Neural crest cell (in vitro differentiated cells): ENCODE data around the gene DOCK10. TPM values are rescaled to one million over a fixed set of nuclear protein-coding genes. Genes with fewer than 3 reads are reported as not detected.
A peak's percentile ranks its signal among the peaks of the same experiment; 100 is the strongest.

Source experiments
- DNase-seq: peaks from one replicate; pipeline ENCODE4 v3.0.0; 2021; ENCODE audit warnings: low read depth, mixed read lengths, low spot score
- H3K27ac Mint-ChIP-seq: one replicate; pipeline ENCODE4 v1.8.0; 2021; ENCODE audit warnings: mild to moderate bottlenecking, mixed read lengths; ENCODE audit not compliant: unreplicated experiment
- H3K27me3 Mint-ChIP-seq: 2 replicates; pipeline ENCODE4 v1.8.0; 2021; ENCODE audit warnings: low read depth, mild to moderate bottlenecking, mixed read lengths
- H3K36me3 Mint-ChIP-seq: 2 replicates; pipeline ENCODE4 v1.8.0; 2021; ENCODE audit warnings: low read depth, mild to moderate bottlenecking, mixed read lengths
- H3K4me1 Mint-ChIP-seq: 2 replicates; pipeline ENCODE4 v1.8.0; 2021; ENCODE audit warnings: mixed read lengths
- H3K4me3 Mint-ChIP-seq: one replicate; pipeline ENCODE4 v1.8.0; 2021; ENCODE audit warnings: mild to moderate bottlenecking, mixed read lengths
- H3K9me3 Mint-ChIP-seq: 2 replicates; pipeline ENCODE4 v1.8.0; 2021; ENCODE audit warnings: mixed read lengths
- total RNA-seq: library from RNA; stranded (reverse); gene quantifications from 2 replicates; pipeline ENCODE4 v1.2.1, GENCODE V29; 2021
- TF ChIP-seq, protein P1 (sequence below): fragments of 200-600 bp; sonication (generic); conservative IDR thresholded peaks from 2 replicates; pipeline ENCODE4 v1.5.0; 2021; ENCODE audit warnings: antibody characterized with exemption, mild to moderate bottlenecking

DOCK10 gene
- total RNA-seq, 1 donor from 2014 or later: 29.7 TPM

- H3K27ac Mint-ChIP-seq: peak overlapping the region; percentile 50
- TF ChIP-seq, protein P1, sequence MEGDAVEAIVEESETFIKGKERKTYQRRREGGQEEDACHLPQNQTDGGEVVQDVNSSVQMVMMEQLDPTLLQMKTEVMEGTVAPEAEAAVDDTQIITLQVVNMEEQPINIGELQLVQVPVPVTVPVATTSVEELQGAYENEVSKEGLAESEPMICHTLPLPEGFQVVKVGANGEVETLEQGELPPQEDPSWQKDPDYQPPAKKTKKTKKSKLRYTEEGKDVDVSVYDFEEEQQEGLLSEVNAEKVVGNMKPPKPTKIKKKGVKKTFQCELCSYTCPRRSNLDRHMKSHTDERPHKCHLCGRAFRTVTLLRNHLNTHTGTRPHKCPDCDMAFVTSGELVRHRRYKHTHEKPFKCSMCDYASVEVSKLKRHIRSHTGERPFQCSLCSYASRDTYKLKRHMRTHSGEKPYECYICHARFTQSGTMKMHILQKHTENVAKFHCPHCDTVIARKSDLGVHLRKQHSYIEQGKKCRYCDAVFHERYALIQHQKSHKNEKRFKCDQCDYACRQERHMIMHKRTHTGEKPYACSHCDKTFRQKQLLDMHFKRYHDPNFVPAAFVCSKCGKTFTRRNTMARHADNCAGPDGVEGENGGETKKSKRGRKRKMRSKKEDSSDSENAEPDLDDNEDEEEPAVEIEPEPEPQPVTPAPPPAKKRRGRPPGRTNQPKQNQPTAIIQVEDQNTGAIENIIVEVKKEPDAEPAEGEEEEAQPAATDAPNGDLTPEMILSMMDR: no peak
- H3K4me1 Mint-ChIP-seq: peaks cover 54% of the 10 kb centered on the region
- DNase-seq: no peak
- H3K36me3 Mint-ChIP-seq: peaks cover 10% of the 10 kb centered on the region
- peaks cover 5% of the 10 kb centered on the region for H3K9me3 Mint-ChIP-seq
- no peaks in the 10 kb centered on the region for H3K27me3 Mint-ChIP-seq
- H3K4me3 Mint-ChIP-seq: no peak overlapping the region
Measured at GRCh38 chr2:224956706-224957105, 85.6 kb downstream of the DOCK10 start.

DNA sequence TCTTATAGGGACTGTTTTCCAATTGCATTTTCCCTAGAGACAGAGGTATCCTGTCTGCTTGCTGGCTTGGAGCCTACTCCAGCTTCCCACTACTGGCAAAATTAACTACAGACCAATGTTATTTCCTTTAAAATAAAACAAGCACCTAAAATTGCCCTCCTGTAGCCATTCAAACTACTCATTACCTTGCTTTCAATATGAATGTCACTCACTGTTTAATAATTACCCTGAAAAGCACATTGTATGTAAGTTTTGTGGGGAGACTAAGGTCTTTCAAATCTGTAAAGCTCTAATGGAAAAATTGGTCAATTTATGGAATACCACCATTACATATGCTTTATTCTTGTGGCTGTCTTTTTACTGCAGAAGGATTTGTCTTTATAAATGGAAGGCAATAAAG is 87.3 kb downstream of the DOCK10 start:
- H3K27ac Mint-ChIP-seq: no peak overlapping the region
- no peaks in the 10 kb centered on the region for H3K27me3 Mint-ChIP-seq
- TF ChIP-seq, protein P1: no peak
- peaks cover 49% of the 10 kb centered on the region for H3K4me1 Mint-ChIP-seq
- no peak overlapping the region for H3K4me3 Mint-ChIP-seq
- no peak for DNase-seq
- peaks cover 2% of the 10 kb centered on the region for H3K9me3 Mint-ChIP-seq
- H3K36me3 Mint-ChIP-seq: peaks cover 7% of the 10 kb centered on the region

DNA sequence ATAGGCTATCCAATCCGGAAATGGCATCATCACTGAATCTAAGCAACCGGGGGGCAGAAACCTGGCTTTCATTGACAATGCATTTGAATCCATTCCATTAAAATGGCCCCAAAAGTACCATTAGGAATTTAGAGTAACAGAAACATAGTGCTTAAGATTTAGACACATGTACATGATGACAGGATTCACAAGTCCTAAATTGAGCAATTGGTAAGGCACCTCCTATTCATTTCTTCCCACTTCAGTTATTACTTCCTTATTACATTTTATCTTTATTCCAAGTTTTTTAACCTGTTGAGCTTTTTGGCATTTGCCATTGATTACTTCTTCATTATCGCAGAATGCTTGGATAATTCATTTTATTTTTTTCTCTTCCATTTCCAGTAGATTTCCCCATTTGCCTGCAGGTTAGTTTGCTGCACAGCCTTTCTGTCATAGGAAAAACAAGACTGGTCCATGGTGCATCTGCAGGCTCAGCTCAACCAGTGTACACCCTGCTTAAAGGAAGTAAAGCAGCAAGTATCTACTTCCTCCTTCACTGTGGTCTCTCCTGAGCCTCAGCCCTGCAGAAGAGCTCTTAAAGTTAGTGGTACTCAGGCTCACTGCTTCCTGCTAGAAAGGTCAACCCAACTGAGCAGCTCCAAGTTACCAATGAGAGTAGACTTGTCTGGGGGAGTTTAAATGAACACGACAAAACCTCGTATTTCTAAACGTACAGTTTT is 89.2 kb downstream of the DOCK10 start:
- TF ChIP-seq, protein P1: no peak
- DNase-seq: no peak
- Mint-ChIP-seq H3K36me3 (peaks cover 7% of the 10 kb centered on the region), H3K27ac (no peak overlapping the region), H3K27me3 (no peaks in the 10 kb centered on the region), H3K9me3 (peaks cover 2% of the 10 kb centered on the region), H3K4me1 (peaks cover 30% of the 10 kb centered on the region), H3K4me3 (no peak overlapping the region)

DNA sequence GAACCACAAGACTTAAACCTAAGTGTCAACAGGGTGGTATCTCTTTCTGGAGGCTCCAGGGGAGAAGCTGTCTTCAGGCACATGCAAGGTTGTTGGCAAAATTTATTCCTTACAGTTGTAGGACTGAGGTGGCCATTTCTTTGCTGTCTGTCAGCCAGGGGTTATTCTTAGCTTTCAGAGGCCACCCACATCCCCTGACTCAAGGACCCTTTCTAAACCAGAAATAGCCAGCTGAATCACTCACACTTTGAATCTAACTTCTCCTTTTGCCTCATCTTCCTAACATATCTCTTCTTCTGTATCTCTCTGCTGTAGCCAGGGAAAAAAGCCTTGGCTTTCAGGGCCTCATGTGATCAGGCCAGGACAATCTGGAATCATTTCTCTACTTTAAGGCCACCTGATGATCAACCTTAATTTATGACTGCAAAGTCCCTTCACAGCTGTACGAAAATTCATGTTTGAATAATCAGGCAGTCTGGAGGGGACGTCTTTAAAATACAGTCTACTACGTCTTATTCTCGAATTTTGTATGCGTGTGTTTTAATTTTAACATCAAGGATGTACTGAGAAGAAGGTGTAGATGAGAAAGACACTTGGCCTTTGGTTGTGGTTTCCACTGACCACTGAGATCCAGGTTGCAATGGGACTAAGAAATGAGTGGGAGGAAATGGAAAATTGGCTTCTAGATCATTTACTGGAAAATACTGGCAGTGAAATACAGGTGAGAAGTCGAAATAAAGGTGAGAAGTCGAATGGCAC is 90.4 kb downstream of the DOCK10 start:
- TF ChIP-seq, protein P1: no peak
- peaks cover 7% of the 10 kb centered on the region for H3K36me3 Mint-ChIP-seq
- peaks cover 2% of the 10 kb centered on the region for H3K9me3 Mint-ChIP-seq
- no peak overlapping the region for H3K27ac Mint-ChIP-seq
- H3K4me3 Mint-ChIP-seq: no peak overlapping the region
- peaks cover 32% of the 10 kb centered on the region for H3K4me1 Mint-ChIP-seq
- no peaks in the 10 kb centered on the region for H3K27me3 Mint-ChIP-seq
- DNase-seq: no peak

- peaks cover 10% of the 10 kb centered on the region for H3K36me3 Mint-ChIP-seq
- DNase-seq: no peak
- H3K27ac Mint-ChIP-seq: no peak overlapping the region
- peaks cover 2% of the 10 kb centered on the region for H3K9me3 Mint-ChIP-seq
- H3K4me3 Mint-ChIP-seq: no peak overlapping the region
- peaks cover 33% of the 10 kb centered on the region for H3K4me1 Mint-ChIP-seq
- H3K27me3 Mint-ChIP-seq: no peaks in the 10 kb centered on the region
- TF ChIP-seq, protein P1: no peak
Measured at GRCh38 chr2:224948859-224949258, 93.4 kb downstream of the DOCK10 start.
